A549 (cell line): ENCODE results near the gene LEMD1. TPM values are rescaled to one million over a fixed set of nuclear protein-coding genes. Genes with fewer than 3 reads are reported as not detected.
"Not testable (repeated sequence)": the region's sequence is repeated elsewhere in the genome, so short reads cannot be mapped to it uniquely, and the experiment has no call there.

Experiments
- ATAC-seq, 2 experiments: fragments of 200-7000 bp in 1 of 2; fragments of >200 bp in 1 of 2; cut with Nextera tagmentation in 1 of 2; cut with Tn5 transposase in 1 of 2; 3 replicates each; pipeline versions ENCODE4 v1.8.0 to v1.9.1; 2018 to 2020; ENCODE audit warnings: mild to moderate bottlenecking in 1 of 2, moderate library complexity in 1 of 2
- CTCF ChIA-PET: fragments of 300-600 bp; sonication (Branson Sonifier 250); formaldehyde crosslinking; extraction: SDS; loops from one replicate; lab custom pipeline; 2021; ENCODE audit warnings: antibody characterized with exemption, inconsistent platforms; lab: Yijun Ruan, JAX
- POLR2A ChIA-PET: fragments of 350-600 bp; formaldehyde crosslinking; extraction: SDS; loops from one replicate; lab custom pipeline; 2021; ENCODE audit warnings: antibody characterized with exemption, inconsistent platforms; lab: Yijun Ruan, JAX
- DNase-seq, 2 experiments: peaks; one replicate each; pipeline versions ENCODE4 v3.0.0 to v3.0.0-alpha.2; 2011 to 2016; ENCODE audit warnings: low read depth in 1 of 2, low spot score in 1 of 2
- FAIRE-seq: peaks from 2 replicates; lab custom pipeline; 2011; peaks lifted over from hg19 to GRCh38; lab: Jason Lieb, UNC
- H3K27ac ChIP-seq, 2 experiments: fragments of >200 bp; sonication (Bioruptor Twin); formaldehyde crosslinking; 3 replicates each; pipeline ENCODE4 v1.5.1; 2016 to 2017
- H3K4me1 ChIP-seq: fragments of >200 bp; sonication (Bioruptor Twin); formaldehyde crosslinking; 3 replicates; pipeline ENCODE4 v1.6.1; 2016
- H3K4me2 ChIP-seq: fragments of >200 bp; sonication (Bioruptor Twin); formaldehyde crosslinking; 3 replicates; pipeline ENCODE4 v1.6.1; 2016
- H3K4me3 ChIP-seq: fragments of >200 bp; sonication (Bioruptor Twin); formaldehyde crosslinking; 3 replicates; pipeline ENCODE4 v1.5.1; 2016
- H3K9me3 ChIP-seq: fragments of >200 bp; sonication (Bioruptor Twin); formaldehyde crosslinking; 3 replicates; pipeline ENCODE4 v1.6.1; 2016
- CHD2 ChIP-seq: fragments of 150-350 bp; IDR thresholded peaks from 2 replicates; pipeline ENCODE4 v1.6.1; 2014; ENCODE audit warnings: low read length; ENCODE audit not compliant: partially characterized antibody
- CHD4 ChIP-seq: fragments of 200-600 bp; sonication (generic); IDR thresholded peaks from 2 replicates; pipeline ENCODE4 v1.6.1; 2016; ENCODE audit warnings: antibody characterized with exemption, mild to moderate bottlenecking, borderline replicate concordance
- ESRRA ChIP-seq: fragments of 150-350 bp; IDR thresholded peaks from 2 replicates; pipeline ENCODE4 v1.6.1; 2014; ENCODE audit warnings: mild to moderate bottlenecking, low read length, borderline replicate concordance
- FOSB ChIP-seq: fragments of 250-450 bp; sonication (Bioruptor Pico); IDR thresholded peaks from 2 replicates; pipeline ENCODE4 v1.5.0; 2020; ENCODE audit warnings: mild to moderate bottlenecking, moderate library complexity
- FOSL2 ChIP-seq, 2 experiments: fragments of 450-650 bp in 1 of 2; fragments of >200 bp in 1 of 2; sonication (Bioruptor Twin) in 1 of 2; formaldehyde crosslinking; IDR thresholded peaks; 2 replicates each; pipeline versions ENCODE4 v1.5.0 to v1.6.1; 2016 to 2020; ENCODE audit warnings: mild to moderate bottlenecking in 1 of 2, moderate library complexity in 1 of 2
- FOXS1 ChIP-seq: fragments of 250-450 bp; sonication (Bioruptor Pico); IDR thresholded peaks from 2 replicates; pipeline ENCODE4 v1.5.0; 2020; ENCODE audit warnings: mild to moderate bottlenecking, moderate library complexity
- GATA3 ChIP-seq: IDR thresholded peaks from 2 replicates; pipeline ENCODE4 v1.6.1; 2012; ENCODE audit warnings: borderline replicate concordance
- HDAC2 ChIP-seq: fragments of 200-600 bp; sonication (generic); IDR thresholded peaks from 2 replicates; pipeline ENCODE4 v1.6.1; 2016
- HES2 ChIP-seq: fragments of >200 bp; sonication (Bioruptor Twin); formaldehyde crosslinking; IDR thresholded peaks from 2 replicates; pipeline ENCODE4 v1.6.1; 2016
- HOXA7 ChIP-seq: fragments of 250-450 bp; sonication (Bioruptor Pico); IDR thresholded peaks from 2 replicates; pipeline ENCODE4 v1.5.0; 2020; ENCODE audit warnings: mild to moderate bottlenecking, moderate library complexity
- JUN ChIP-seq, 2 experiments: fragments of >200 bp; sonication (Bioruptor Twin); formaldehyde crosslinking; IDR thresholded peaks; 2 replicates in 1 of 2; 3 replicates in 1 of 2; pipeline ENCODE4 v1.6.1; 2016 to 2017
- KDM1A ChIP-seq: fragments of 200-600 bp; sonication (generic); IDR thresholded peaks from 2 replicates; pipeline ENCODE4 v1.6.1; 2016; ENCODE audit warnings: low read depth, mild to moderate bottlenecking
- MAFK ChIP-seq: fragments of 450-650 bp; IDR thresholded peaks from 2 replicates; pipeline ENCODE4 v1.6.1; 2014; ENCODE audit not compliant: partially characterized antibody
- MYC ChIP-seq: IDR thresholded peaks from 2 replicates; pipeline ENCODE4 v1.6.1; 2012; ENCODE audit warnings: mild to moderate bottlenecking, inconsistent platforms, low read length, improper control_type of control experiment, borderline replicate concordance
- NFE2L2 ChIP-seq: fragments of 150-350 bp; conservative IDR thresholded peaks from 2 replicates; pipeline ENCODE4 v1.6.1; 2014; ENCODE audit warnings: low read length
- PHF8 ChIP-seq: fragments of 200-600 bp; sonication (generic); IDR thresholded peaks from 2 replicates; pipeline ENCODE4 v1.6.1; 2016; ENCODE audit warnings: low read depth, mild to moderate bottlenecking, antibody characterized with exemption, moderate library complexity, borderline replicate concordance
- POLR2AphosphoS2 ChIP-seq: conservative IDR thresholded peaks from 2 replicates; pipeline ENCODE4 v1.6.1; 2012; ENCODE audit warnings: low read length, improper control_type of control experiment, inconsistent platforms
- RCOR1 ChIP-seq: fragments of 150-350 bp; IDR thresholded peaks from 2 replicates; pipeline ENCODE4 v1.6.1; 2014; ENCODE audit warnings: antibody characterized with exemption, low read length, low read depth
- RFX5 ChIP-seq: fragments of 450-650 bp; IDR thresholded peaks from 2 replicates; pipeline ENCODE4 v1.7.1; 2014; ENCODE audit warnings: antibody characterized with exemption, mild to moderate bottlenecking, moderate library complexity
- USF2 ChIP-seq: fragments of 450-650 bp; IDR thresholded peaks from 2 replicates; pipeline ENCODE4 v1.6.1; 2014; ENCODE audit warnings: antibody characterized with exemption
- ZNF302 ChIP-seq: fragments of 250-450 bp; sonication (Bioruptor Pico); IDR thresholded peaks from 2 replicates; pipeline ENCODE4 v1.9.0; 2021; ENCODE audit warnings: inconsistent platforms, mild to moderate bottlenecking, moderate library complexity
- ZSCAN20 ChIP-seq: fragments of 250-450 bp; sonication (Bioruptor Pico); IDR thresholded peaks from 2 replicates; pipeline ENCODE4 v1.8.0; 2022; ENCODE audit warnings: mild to moderate bottlenecking, moderate library complexity
- WGBS: methylation state at CpG from one replicate; pipeline ENCODE4 v1.1.6; 2017; ENCODE audit errors: missing lambda C conversion rate; 5-methylcytosine and 5-hydroxymethylcytosine counted together
- polyA plus RNA-seq, 4 experiments: library from polyadenylated mRNA; depleted of rRNA in 3 of 4; stranded (reverse); fragments of >200 nt; fragmentation: RNase III in 1 of 4; extraction: RNeasy Plus Mini Kit Qiagen cat#74134 plus additional on column Dnase treatment in 1 of 4; gene quantifications; 2 replicates in 3 of 4; 3 replicates in 1 of 4; pipeline ENCODE4 v1.2.3, GENCODE V29; 2011 to 2017

LEMD1 gene
- polyA plus RNA-seq, 2 of the 4 experiments (the other 2 are of a cell fraction): 0.14 to 0.18 TPM

DNA sequence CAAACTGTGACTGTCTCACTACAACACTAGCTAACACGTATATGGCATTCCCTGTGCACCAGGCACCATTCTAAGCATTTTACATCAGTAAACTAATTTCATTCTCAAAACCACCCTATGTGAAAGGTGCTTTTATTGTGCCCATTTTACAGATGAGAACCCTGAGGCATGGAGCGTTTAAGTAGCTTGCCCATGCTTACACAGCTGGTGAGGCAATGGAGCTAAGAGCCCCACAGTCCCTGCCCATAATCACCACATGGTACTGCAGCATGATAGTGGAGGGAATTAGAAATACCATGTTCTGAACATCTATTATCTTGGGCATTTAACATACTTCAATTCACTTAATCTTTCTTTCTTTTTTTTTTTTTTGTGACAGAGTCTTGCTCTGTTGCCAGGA is 34.0 kb downstream of the LEMD1 start:
- FAIRE-seq: no peak
- 81% methylated on average over 2 of the region's 2 CpGs for WGBS
- CTCF ChIA-PET: interaction anchor here (0.8 to 5.9 kb wide), 6 partner anchors 9 to 136 kb away, joined by 3 to 29 read pairs (median 18); no protein-coding TSS in a partner anchor

DNA sequence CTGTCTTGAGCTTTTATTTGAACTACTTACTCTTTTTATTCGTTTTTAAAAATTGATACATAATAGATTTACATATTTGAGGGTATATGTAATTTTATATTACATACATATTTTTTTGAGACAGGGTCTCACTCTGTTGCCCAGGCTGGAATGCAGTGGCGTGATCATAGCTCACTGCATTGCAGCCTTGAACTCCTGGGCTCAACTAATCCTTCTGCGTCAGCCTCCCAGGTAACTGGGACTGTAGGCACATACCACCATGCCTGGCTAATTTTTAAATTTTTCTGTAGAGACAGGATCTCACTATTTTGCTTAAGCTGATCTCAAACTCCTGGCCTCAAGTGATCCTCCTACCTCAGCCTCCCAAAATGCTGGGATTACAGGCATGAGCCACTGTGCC is 38.9 kb downstream of the LEMD1 start:
- H3K4me3 ChIP-seq, ATAC-seq, FAIRE-seq, H3K4me2 ChIP-seq, DNase-seq, H3K9me3 ChIP-seq, POLR2A ChIA-PET, H3K27ac ChIP-seq, H3K4me1 ChIP-seq: not testable (repeated sequence)
- CTCF ChIA-PET: interaction anchor here (1.9 to 5.4 kb wide), 2 partner anchors 14 to 29 kb away, joined by 8 to 30 read pairs; no protein-coding TSS in a partner anchor
- 62% methylated on average over 3 of the region's 3 CpGs for WGBS

More for the DNA sequence above, 34.0 kb downstream of the LEMD1 start:
- no peak for ATAC-seq
- no peaks in the 10 kb centered on the region for H3K4me1 ChIP-seq
- TF ChIP-seq FOXS1 (CRISPR knock-in tag) (no peak), FOSB (CRISPR knock-in tag) (no peak), ZNF302 (no peak), CHD2 (no peak), GATA3 (no peak), MYC (no peak)
- DNase-seq: no peak
- no peak overlapping the region for H3K27ac ChIP-seq
- H3K4me3 ChIP-seq: no peak overlapping the region
- no peak overlapping the region for H3K4me2 ChIP-seq
- POLR2A ChIA-PET: no interaction called here
- H3K9me3 ChIP-seq: no peaks in the 10 kb centered on the region

DNA sequence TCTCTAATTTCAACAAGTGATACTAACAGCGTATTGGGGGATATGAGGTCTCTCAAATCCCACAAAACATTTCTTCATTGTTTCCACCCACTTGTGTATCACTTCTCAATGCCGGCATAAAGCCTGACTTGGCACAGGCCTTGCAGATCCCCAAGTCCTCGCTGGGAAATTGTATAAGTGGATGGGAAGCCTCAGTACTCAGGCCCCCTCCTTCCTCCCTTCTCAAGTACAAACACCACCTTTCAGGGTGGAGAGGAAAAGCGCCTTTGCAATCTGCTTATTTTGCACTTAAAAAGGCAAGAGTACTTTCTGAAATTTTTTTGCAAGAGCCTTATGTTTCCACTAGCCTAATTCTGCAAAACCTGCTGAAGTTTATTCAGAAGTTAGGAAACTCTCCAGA is 39.3 kb downstream of the LEMD1 start:
- TF ChIP-seq CHD4: no peak
- no peak for TF ChIP-seq FOSB (CRISPR knock-in tag)
- TF ChIP-seq ZNF302: no peak
- no peak for TF ChIP-seq ESRRA
- TF ChIP-seq RFX5: no peak
- TF ChIP-seq NFE2L2: no peak
- TF ChIP-seq ZSCAN20 (CRISPR knock-in tag): no peak
- TF ChIP-seq MAFK: no peak
- no peak for TF ChIP-seq PHF8
- TF ChIP-seq USF2: no peak
- TF ChIP-seq JUN (IDR thresholded peaks at IDR 0.05): no peak
- no peak for TF ChIP-seq POLR2AphosphoS2
- TF ChIP-seq KDM1A: no peak
- TF ChIP-seq RCOR1: no peak
- no peak for TF ChIP-seq HOXA7 (CRISPR knock-in tag)
- no peak for TF ChIP-seq HES2
- no peak for TF ChIP-seq HDAC2
- TF ChIP-seq FOSL2 (IDR thresholded peaks at IDR 0.05): no peak
- no peak for TF ChIP-seq FOSL2 (CRISPR knock-in tag; IDR thresholded peaks at IDR 0.05)
- ATAC-seq: no peak
- H3K4me3 ChIP-seq: no peak overlapping the region
- WGBS: 70% methylated on average over 4 of the region's 4 CpGs
- no peak overlapping the region for H3K27ac ChIP-seq
- no peaks in the 10 kb centered on the region for H3K4me1 ChIP-seq
- POLR2A ChIA-PET: no interaction called here
- H3K9me3 ChIP-seq: no peaks in the 10 kb centered on the region
- no peak overlapping the region for H3K4me2 ChIP-seq
- no peak for DNase-seq
- no peak for FAIRE-seq
- CTCF ChIA-PET: interaction anchor here (1.9 to 5.4 kb wide), 2 partner anchors 14 to 28 kb away, joined by 8 to 30 read pairs; no protein-coding TSS in a partner anchor
